SK-N-SH (cell line): ENCODE measurements around the gene CYP1A1.
"Not testable (repeated sequence)": the region's sequence is repeated elsewhere in the genome, so short reads cannot be mapped to it uniquely, and the experiment has no call there.

Experiments used
- FOXM1 ChIP-seq: IDR thresholded peaks from 2 replicates; pipeline ENCODE4 v1.4.0; 2012; ENCODE audit warnings: low read depth, mild to moderate bottlenecking
- MXI1 ChIP-seq: IDR thresholded peaks from 2 replicates; pipeline ENCODE4 v1.6.1; 2012; ENCODE audit warnings: mild to moderate bottlenecking, low read depth, low read length, improper control_type of control experiment
- TF ChIP-seq, protein P1 (sequence below): IDR thresholded peaks from 2 replicates; pipeline ENCODE4 v1.6.1; 2012; ENCODE audit warnings: mild to moderate bottlenecking, low read depth, low read length, moderate library complexity
- TF ChIP-seq, protein P2 (sequence below): fragments of 200-600 bp; sonication (generic); IDR thresholded peaks from 2 replicates; pipeline ENCODE4 v1.6.1; 2017; ENCODE audit warnings: antibody characterized with exemption, mild to moderate bottlenecking, moderate library complexity

- TF ChIP-seq, protein P1, sequence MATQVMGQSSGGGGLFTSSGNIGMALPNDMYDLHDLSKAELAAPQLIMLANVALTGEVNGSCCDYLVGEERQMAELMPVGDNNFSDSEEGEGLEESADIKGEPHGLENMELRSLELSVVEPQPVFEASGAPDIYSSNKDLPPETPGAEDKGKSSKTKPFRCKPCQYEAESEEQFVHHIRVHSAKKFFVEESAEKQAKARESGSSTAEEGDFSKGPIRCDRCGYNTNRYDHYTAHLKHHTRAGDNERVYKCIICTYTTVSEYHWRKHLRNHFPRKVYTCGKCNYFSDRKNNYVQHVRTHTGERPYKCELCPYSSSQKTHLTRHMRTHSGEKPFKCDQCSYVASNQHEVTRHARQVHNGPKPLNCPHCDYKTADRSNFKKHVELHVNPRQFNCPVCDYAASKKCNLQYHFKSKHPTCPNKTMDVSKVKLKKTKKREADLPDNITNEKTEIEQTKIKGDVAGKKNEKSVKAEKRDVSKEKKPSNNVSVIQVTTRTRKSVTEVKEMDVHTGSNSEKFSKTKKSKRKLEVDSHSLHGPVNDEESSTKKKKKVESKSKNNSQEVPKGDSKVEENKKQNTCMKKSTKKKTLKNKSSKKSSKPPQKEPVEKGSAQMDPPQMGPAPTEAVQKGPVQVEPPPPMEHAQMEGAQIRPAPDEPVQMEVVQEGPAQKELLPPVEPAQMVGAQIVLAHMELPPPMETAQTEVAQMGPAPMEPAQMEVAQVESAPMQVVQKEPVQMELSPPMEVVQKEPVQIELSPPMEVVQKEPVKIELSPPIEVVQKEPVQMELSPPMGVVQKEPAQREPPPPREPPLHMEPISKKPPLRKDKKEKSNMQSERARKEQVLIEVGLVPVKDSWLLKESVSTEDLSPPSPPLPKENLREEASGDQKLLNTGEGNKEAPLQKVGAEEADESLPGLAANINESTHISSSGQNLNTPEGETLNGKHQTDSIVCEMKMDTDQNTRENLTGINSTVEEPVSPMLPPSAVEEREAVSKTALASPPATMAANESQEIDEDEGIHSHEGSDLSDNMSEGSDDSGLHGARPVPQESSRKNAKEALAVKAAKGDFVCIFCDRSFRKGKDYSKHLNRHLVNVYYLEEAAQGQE, result not testable (repeated sequence)
- TF ChIP-seq, protein P2, sequence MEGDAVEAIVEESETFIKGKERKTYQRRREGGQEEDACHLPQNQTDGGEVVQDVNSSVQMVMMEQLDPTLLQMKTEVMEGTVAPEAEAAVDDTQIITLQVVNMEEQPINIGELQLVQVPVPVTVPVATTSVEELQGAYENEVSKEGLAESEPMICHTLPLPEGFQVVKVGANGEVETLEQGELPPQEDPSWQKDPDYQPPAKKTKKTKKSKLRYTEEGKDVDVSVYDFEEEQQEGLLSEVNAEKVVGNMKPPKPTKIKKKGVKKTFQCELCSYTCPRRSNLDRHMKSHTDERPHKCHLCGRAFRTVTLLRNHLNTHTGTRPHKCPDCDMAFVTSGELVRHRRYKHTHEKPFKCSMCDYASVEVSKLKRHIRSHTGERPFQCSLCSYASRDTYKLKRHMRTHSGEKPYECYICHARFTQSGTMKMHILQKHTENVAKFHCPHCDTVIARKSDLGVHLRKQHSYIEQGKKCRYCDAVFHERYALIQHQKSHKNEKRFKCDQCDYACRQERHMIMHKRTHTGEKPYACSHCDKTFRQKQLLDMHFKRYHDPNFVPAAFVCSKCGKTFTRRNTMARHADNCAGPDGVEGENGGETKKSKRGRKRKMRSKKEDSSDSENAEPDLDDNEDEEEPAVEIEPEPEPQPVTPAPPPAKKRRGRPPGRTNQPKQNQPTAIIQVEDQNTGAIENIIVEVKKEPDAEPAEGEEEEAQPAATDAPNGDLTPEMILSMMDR, result not testable (repeated sequence)
- not testable (repeated sequence) for TF ChIP-seq MXI1, FOXM1
Measured at GRCh38 chr15:74738239-74738638, 12.9 kb upstream of the CYP1A1 start.
